WTC11 (cell line): Measurements from ENCODE around the gene ABHD18. TPM values are rescaled to one million over a fixed set of nuclear protein-coding genes. Genes with fewer than 3 reads are reported as not detected.

Source experiments
- ATAC-seq: fragments of 200-7000 bp; cut with Tn5 transposase; 2 replicates; pipeline ENCODE4 v1.10.0; 2021; ENCODE audit warnings: mild to moderate bottlenecking, moderate library complexity
- CTCF ChIA-PET: fragments of 300-600 bp; sonication (Branson Sonifier 250); formaldehyde crosslinking; loops from one replicate; lab custom pipeline; 2021; ENCODE audit warnings: antibody characterized with exemption; lab: Charles Lee
- POLR2A ChIA-PET: fragments of 350-600 bp; sonication (Branson Sonifier 250); formaldehyde crosslinking; loops from one replicate; lab custom pipeline; 2021; ENCODE audit warnings: antibody characterized with exemption; lab: Charles Lee
- DNase-seq: peaks from one replicate; pipeline ENCODE4 v3.0.0; 2021; ENCODE audit warnings: low spot score
- H3K27ac Mint-ChIP-seq: 2 replicates; pipeline ENCODE4 v1.8.0; 2021; ENCODE audit warnings: mixed read lengths
- H3K27me3 Mint-ChIP-seq: 2 replicates; pipeline ENCODE4 v1.8.0; 2021; ENCODE audit warnings: low read depth, mild to moderate bottlenecking, moderate library complexity, mixed read lengths
- H3K36me3 Mint-ChIP-seq: 2 replicates; pipeline ENCODE4 v1.8.0; 2021; ENCODE audit warnings: mixed read lengths
- H3K4me1 Mint-ChIP-seq: 2 replicates; pipeline ENCODE4 v1.8.0; 2022; ENCODE audit warnings: mixed read lengths
- H3K4me3 Mint-ChIP-seq: 2 replicates; pipeline ENCODE4 v1.8.0; 2021; ENCODE audit warnings: mild to moderate bottlenecking, moderate library complexity, mixed read lengths
- H3K9me3 Mint-ChIP-seq: 2 replicates; pipeline ENCODE4 v1.8.0; 2021; ENCODE audit warnings: mixed read lengths
- AR ChIP-seq: fragments of 250-450 bp; sonication (Bioruptor Pico); IDR thresholded peaks from 2 replicates; pipeline ENCODE4 v1.9.0; 2021; ENCODE audit warnings: mild to moderate bottlenecking
- ATF2 ChIP-seq: sonication (generic); formaldehyde crosslinking; IDR thresholded peaks from 2 replicates; pipeline ENCODE4 v1.8.1; 2022; ENCODE audit warnings: low read depth, missing genetic modification reagents, borderline replicate concordance
- ATF6 ChIP-seq: sonication (generic); formaldehyde crosslinking; IDR thresholded peaks from 2 replicates; pipeline ENCODE4 v1.8.1; 2023; ENCODE audit warnings: mild to moderate bottlenecking, missing genetic modification reagents
- CDX4 ChIP-seq: fragments of 250-450 bp; sonication (Bioruptor Pico); IDR thresholded peaks from 2 replicates; pipeline ENCODE4 v1.9.0; 2021; ENCODE audit warnings: moderate library complexity, mild to moderate bottlenecking, inconsistent platforms, borderline replicate concordance
- ESRRA ChIP-seq: sonication (generic); formaldehyde crosslinking; IDR thresholded peaks from 2 replicates; pipeline ENCODE4 v1.8.1; 2022; ENCODE audit warnings: mild to moderate bottlenecking, missing genetic modification reagents, borderline replicate concordance
- FOXJ3 ChIP-seq: sonication (generic); formaldehyde crosslinking; IDR thresholded peaks from 2 replicates; pipeline ENCODE4 v1.9.0; 2021; ENCODE audit warnings: missing genetic modification reagents, mild to moderate bottlenecking, borderline replicate concordance
- FOXP4 ChIP-seq: sonication (generic); formaldehyde crosslinking; IDR thresholded peaks from 2 replicates; pipeline ENCODE4 v1.8.0; 2022; ENCODE audit warnings: mild to moderate bottlenecking, missing genetic modification reagents
- GABPB1 ChIP-seq: sonication (generic); formaldehyde crosslinking; IDR thresholded peaks from 2 replicates; pipeline ENCODE4 v1.8.1; 2023; ENCODE audit warnings: mild to moderate bottlenecking, missing genetic modification reagents
- IRF1 ChIP-seq: sonication (generic); formaldehyde crosslinking; IDR thresholded peaks from 2 replicates; pipeline ENCODE4 v1.8.0; 2023; ENCODE audit warnings: missing genetic modification reagents
- KAT7 ChIP-seq: sonication (generic); formaldehyde crosslinking; IDR thresholded peaks from 2 replicates; pipeline ENCODE4 v1.8.1; 2023; ENCODE audit warnings: missing genetic modification reagents, mild to moderate bottlenecking, borderline replicate concordance
- MLX ChIP-seq: sonication (generic); formaldehyde crosslinking; IDR thresholded peaks from 2 replicates; pipeline ENCODE4 v1.8.1; 2023; ENCODE audit warnings: mild to moderate bottlenecking, missing genetic modification reagents, moderate library complexity
- NR2C2 ChIP-seq: sonication (generic); formaldehyde crosslinking; IDR thresholded peaks from 2 replicates; pipeline ENCODE4 v1.8.0; 2022; ENCODE audit warnings: mild to moderate bottlenecking, missing genetic modification reagents
- TCF7 ChIP-seq: sonication (generic); formaldehyde crosslinking; IDR thresholded peaks from 2 replicates; pipeline ENCODE4 v1.8.0; 2022; ENCODE audit warnings: mild to moderate bottlenecking, low read depth, missing genetic modification reagents, moderate library complexity
- USF2 ChIP-seq: sonication (generic); formaldehyde crosslinking; IDR thresholded peaks from 2 replicates; pipeline ENCODE4 v1.8.1; 2023; ENCODE audit warnings: mild to moderate bottlenecking, missing genetic modification reagents, moderate library complexity
- ZMAT4 ChIP-seq: fragments of 250-450 bp; sonication (Bioruptor Pico); IDR thresholded peaks from 2 replicates; pipeline ENCODE4 v1.9.0; 2021; ENCODE audit warnings: mild to moderate bottlenecking
- ZNF219 ChIP-seq: sonication (generic); formaldehyde crosslinking; IDR thresholded peaks from 2 replicates; pipeline ENCODE4 v1.8.0; 2023; ENCODE audit warnings: missing genetic modification reagents, mild to moderate bottlenecking, borderline replicate concordance
- ZNF532 ChIP-seq: fragments of 250-450 bp; sonication (Bioruptor Pico); IDR thresholded peaks from 2 replicates; pipeline ENCODE4 v1.9.0; 2021; ENCODE audit warnings: mild to moderate bottlenecking, borderline replicate concordance
- ZSCAN18 ChIP-seq: fragments of 250-450 bp; sonication (Bioruptor Pico); IDR thresholded peaks from 2 replicates; pipeline ENCODE4 v2.1.2; 2022; ENCODE audit warnings: mild to moderate bottlenecking, moderate library complexity
- total RNA-seq: library from RNA; stranded (reverse); gene quantifications from 3 replicates; pipeline ENCODE4 v1.2.3, GENCODE V29; 2021

ABHD18 gene
- total RNA-seq, 1 experiment from 2014 or later: 15.9 TPM

- ATAC-seq (no peak), DNase-seq (no peak)
- H3K27me3 Mint-ChIP-seq: no peaks in the 10 kb centered on the region; the same call in 1 of the 2 replicates
- H3K9me3 Mint-ChIP-seq: peaks cover 5% of the 10 kb centered on the region
- H3K27ac Mint-ChIP-seq: no peak overlapping the region
- peaks cover 36% of the 10 kb centered on the region for H3K36me3 Mint-ChIP-seq
- no peak overlapping the region for H3K4me3 Mint-ChIP-seq
- TF ChIP-seq ATF2: no peak
- no peak for TF ChIP-seq ATF6 (CRISPR knock-in tag)
- TF ChIP-seq NR2C2 (CRISPR knock-in tag): no peak
- no peak for TF ChIP-seq ZNF219 (CRISPR knock-in tag)
- no peak for TF ChIP-seq ESRRA
- no peak for TF ChIP-seq USF2 (CRISPR knock-in tag)
- no peak for TF ChIP-seq FOXP4 (CRISPR knock-in tag)
- TF ChIP-seq ZSCAN18 (CRISPR knock-in tag): no peak
- no peak for TF ChIP-seq CDX4 (CRISPR knock-in tag)
- TF ChIP-seq ZMAT4 (CRISPR knock-in tag): no peak
- no peak for TF ChIP-seq FOXJ3 (CRISPR knock-in tag)
- TF ChIP-seq GABPB1: no peak
- no peak for TF ChIP-seq MLX
- no peak for TF ChIP-seq AR (CRISPR knock-in tag)
- no peak for TF ChIP-seq KAT7 (CRISPR knock-in tag)
- TF ChIP-seq TCF7 (CRISPR knock-in tag): no peak
- TF ChIP-seq IRF1 (CRISPR knock-in tag): no peak
- no peak for TF ChIP-seq ZNF532 (CRISPR knock-in tag)
- ChIA-PET CTCF (no interaction called here), POLR2A (no interaction called here)
- no peaks in the 10 kb centered on the region for H3K4me1 Mint-ChIP-seq
These were observed 60.1 kb downstream of the ABHD18 start for GRCh38 chr4:128025319-128025718.
